Lower leg skin (tissue), 3 donors: ENCODE results near the gene ATR.

Source experiments
- POLR2A ChIP-seq, 2 donors: fragments of 450-650 bp; IDR thresholded peaks; one replicate each; pipeline ENCODE4 v1.6.1; 2016 to 2017; ENCODE audit warnings: antibody characterized with exemption in 2 of 2, mild to moderate bottlenecking in 1 of 2, moderate library complexity in 1 of 2
- TF ChIP-seq, protein P1 (sequence below), 3 donors: fragments of 450-650 bp; IDR thresholded peaks; one replicate each; pipeline ENCODE4 v1.5.1; 2016; ENCODE audit warnings: antibody characterized with exemption in 3 of 3, mild to moderate bottlenecking in 3 of 3, moderate library complexity in 2 of 3

DNA sequence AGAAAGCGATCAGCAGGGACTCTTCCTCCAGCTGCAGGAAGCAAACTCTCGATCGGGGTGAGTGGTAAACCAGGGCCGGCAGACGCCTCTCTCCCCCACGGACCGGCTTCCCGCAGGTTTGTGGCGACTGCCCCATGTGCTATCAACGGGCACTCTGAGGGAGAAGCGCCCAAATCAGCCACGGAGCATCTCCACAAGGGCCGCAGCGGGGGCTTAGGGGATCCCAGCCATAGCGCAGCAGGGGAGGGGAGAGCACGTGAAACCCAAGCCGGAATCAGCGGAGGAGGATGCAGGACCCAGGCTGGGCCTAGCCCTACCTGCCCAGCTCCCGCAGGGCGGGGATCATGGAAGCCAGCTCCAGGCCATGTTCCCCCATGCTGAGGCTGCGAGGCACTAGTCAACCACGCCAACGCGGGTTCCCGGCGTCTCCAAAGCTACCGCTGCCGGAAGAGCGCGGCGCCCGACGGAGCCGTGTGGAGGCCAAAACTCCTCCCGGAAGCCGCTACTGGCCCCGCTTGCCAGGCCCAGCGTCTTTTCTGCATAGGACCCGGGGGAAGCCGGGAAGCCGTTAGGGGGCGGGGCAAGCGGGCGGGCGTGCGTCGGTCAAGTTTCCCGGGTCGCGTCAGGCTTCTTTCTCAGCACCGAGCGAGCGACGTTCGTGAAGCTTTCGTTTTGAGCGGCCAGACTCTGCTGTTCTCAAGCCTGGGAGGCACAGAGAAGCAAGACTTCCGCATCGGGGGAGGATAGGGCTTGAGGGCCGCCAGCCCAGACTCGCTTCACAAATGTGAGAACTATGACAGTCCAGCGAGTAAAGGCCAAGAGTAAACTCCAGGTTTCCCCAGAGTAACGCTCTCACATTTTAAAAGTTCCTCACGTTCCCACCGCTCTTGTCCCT, at the start of gene ATR:
- TF ChIP-seq, protein P1, sequence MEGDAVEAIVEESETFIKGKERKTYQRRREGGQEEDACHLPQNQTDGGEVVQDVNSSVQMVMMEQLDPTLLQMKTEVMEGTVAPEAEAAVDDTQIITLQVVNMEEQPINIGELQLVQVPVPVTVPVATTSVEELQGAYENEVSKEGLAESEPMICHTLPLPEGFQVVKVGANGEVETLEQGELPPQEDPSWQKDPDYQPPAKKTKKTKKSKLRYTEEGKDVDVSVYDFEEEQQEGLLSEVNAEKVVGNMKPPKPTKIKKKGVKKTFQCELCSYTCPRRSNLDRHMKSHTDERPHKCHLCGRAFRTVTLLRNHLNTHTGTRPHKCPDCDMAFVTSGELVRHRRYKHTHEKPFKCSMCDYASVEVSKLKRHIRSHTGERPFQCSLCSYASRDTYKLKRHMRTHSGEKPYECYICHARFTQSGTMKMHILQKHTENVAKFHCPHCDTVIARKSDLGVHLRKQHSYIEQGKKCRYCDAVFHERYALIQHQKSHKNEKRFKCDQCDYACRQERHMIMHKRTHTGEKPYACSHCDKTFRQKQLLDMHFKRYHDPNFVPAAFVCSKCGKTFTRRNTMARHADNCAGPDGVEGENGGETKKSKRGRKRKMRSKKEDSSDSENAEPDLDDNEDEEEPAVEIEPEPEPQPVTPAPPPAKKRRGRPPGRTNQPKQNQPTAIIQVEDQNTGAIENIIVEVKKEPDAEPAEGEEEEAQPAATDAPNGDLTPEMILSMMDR (IDR thresholded peaks at IDR 0.05), result no peak
- TF ChIP-seq POLR2A (IDR thresholded peaks at IDR 0.05), result no peak
